SU-DHL-6 (cell line): Measurements from ENCODE around the gene PKN1.
"Not testable (repeated sequence)": the region's sequence is repeated elsewhere in the genome, so short reads cannot be mapped to it uniquely, and the experiment has no call there.

Source experiments
- CTCF ChIP-seq: fragments of 200-600 bp; sonication (generic); IDR thresholded peaks from one replicate; pipeline ENCODE4 v1.5.1; 2017; ENCODE audit warnings: antibody characterized with exemption, mild to moderate bottlenecking, low read length, moderate library complexity; ENCODE audit not compliant: insufficient read depth, poor library complexity, severe bottlenecking
- EZH2phosphoT487 ChIP-seq: fragments of 200-600 bp; sonication (generic), shearing (Covaris generic); conservative IDR thresholded peaks from 2 replicates; pipeline ENCODE4 v1.6.1; 2018; ENCODE audit warnings: mild to moderate bottlenecking, antibody characterized with exemption, low read length, moderate library complexity, mixed read lengths

- not testable (repeated sequence) for TF ChIP-seq CTCF, EZH2phosphoT487
Measured at GRCh38 chr19:14403145-14403930, 29.8 kb upstream of the PKN1 start.
